HEK293 (cell line): ENCODE results near the gene C1orf52.

Experiments
- CTCF ChIP-seq: fragments of 450-650 bp; formaldehyde crosslinking; IDR thresholded peaks from 2 replicates; pipeline ENCODE4 v1.5.1; 2016; ENCODE audit warnings: missing biosample characterization, missing genetic modification characterization
- REST ChIP-seq: fragments of 450-650 bp; formaldehyde crosslinking; IDR thresholded peaks from 2 replicates; pipeline ENCODE4 v1.5.1; 2016; ENCODE audit warnings: missing biosample characterization, missing genetic modification characterization
- ZBTB11 ChIP-seq: fragments of 450-650 bp; formaldehyde crosslinking; conservative IDR thresholded peaks from 2 replicates; pipeline ENCODE4 v1.5.1; 2016; ENCODE audit warnings: low read depth, missing biosample characterization, missing genetic modification characterization
- ZBTB21 ChIP-seq: fragments of 450-650 bp; formaldehyde crosslinking; IDR thresholded peaks from 2 replicates; pipeline ENCODE4 v1.5.1; 2017; ENCODE audit warnings: missing biosample characterization, missing genetic modification characterization
- ZNF510 ChIP-seq: fragments of 450-650 bp; formaldehyde crosslinking; IDR thresholded peaks from 2 replicates; pipeline ENCODE4 v1.5.1; 2018; ENCODE audit warnings: mild to moderate bottlenecking, missing genetic modification characterization, missing biosample characterization; ENCODE audit not compliant: insufficient replicate concordance
- ZNF530 ChIP-seq: fragments of 450-650 bp; formaldehyde crosslinking; IDR thresholded peaks from 2 replicates; pipeline ENCODE4 v1.5.1; 2016; ENCODE audit warnings: low read depth, missing biosample characterization, missing genetic modification characterization

GRCh38 chr1:85202864-85203255 is 56.6 kb downstream of the C1orf52 start:
- no peak for TF ChIP-seq REST
- no peak for TF ChIP-seq ZNF510
- no peak for TF ChIP-seq ZBTB11 (tag by site-specific recombination)
- no peak for TF ChIP-seq CTCF (tag by site-specific recombination)
- TF ChIP-seq ZBTB21 (tag by site-specific recombination): no peak
- TF ChIP-seq ZNF530 (tag by site-specific recombination): no peak
